GM19351 (cell line): Measurements from ENCODE around the gene OR1J1.

Experiments
- ATAC-seq: cut with Tn5 transposase; IDR thresholded peaks from one replicate; pipeline ENCODE4 v1.9.1; 2021; ENCODE audit warnings: mild to moderate bottlenecking, moderate library complexity; ENCODE audit not compliant: unreplicated experiment

OR1J1 gene

GRCh38 chr9:122477826-122478225 is at the start of gene OR1J1:
TSS of gene OR1J1 (minus strand) at chr9:122477926. CDS start at chr9:122477926, 0 bp downstream.
- ATAC-seq, result no peak

- ATAC-seq, result no peak
Observed at GRCh38 chr9:122527193-122527592, 49.5 kb upstream of the OR1J1 start, which contains the start of gene OR1N1. TSS of gene OR1N1 (minus strand) at chr9:122527293. CDS start at chr9:122527293, 0 bp downstream.

DNA sequence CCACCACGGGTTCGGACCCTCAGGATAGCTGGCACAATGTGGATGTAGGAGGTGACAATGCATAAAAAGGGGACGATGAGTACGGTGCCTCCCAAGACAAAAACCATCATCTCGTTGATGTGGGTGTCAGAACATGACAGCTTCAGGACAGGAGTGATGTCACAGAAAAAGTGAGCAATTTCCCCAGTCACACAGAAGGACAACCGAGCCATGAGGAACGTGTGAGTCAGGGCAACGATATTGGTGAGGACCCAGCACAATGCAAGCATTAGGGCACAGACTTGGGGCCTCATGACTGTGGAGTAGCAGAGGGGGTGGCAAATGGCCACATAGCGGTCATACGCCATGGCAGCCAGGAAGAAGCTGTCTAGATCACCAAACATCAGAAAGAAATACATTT is 48.9 kb upstream of the OR1J1 start:
- ATAC-seq, result no peak

- ATAC-seq, result no peak
Observed at GRCh38 chr9:122519376-122519775, 41.6 kb upstream of the OR1J1 start.

- ATAC-seq, result no peak
Observed at GRCh38 chr9:122518841-122519240, 41.1 kb upstream of the OR1J1 start, which contains the start of gene OR1J4. TSS of gene OR1J4 (plus strand) at chr9:122519141. CDS start at chr9:122519141, 0 bp downstream.

- no peak for ATAC-seq
Observed at GRCh38 chr9:122518226-122518625, 40.5 kb upstream of the OR1J1 start.

GRCh38 chr9:122510502-122510901 is 32.8 kb upstream of the OR1J1 start, which contains the start of gene OR1J2:
TSS of gene OR1J2 (plus strand) at chr9:122510802. CDS start at chr9:122510802, 0 bp downstream.
- no peak for ATAC-seq

GRCh38 chr9:122506964-122507363 is 29.2 kb upstream of the OR1J1 start:
- ATAC-seq, result no peak

- ATAC-seq, result peak; percentile 79
Observed at GRCh38 chr9:122498883-122499288, 21.2 kb upstream of the OR1J1 start.

GRCh38 chr9:122479062-122479461 is 1.3 kb upstream of the OR1J1 start:
- no peak for ATAC-seq

- no peak for ATAC-seq
Observed at GRCh38 chr9:122477346-122477745, 380 bp downstream of the OR1J1 start.

- ATAC-seq, result no peak
Observed at GRCh38 chr9:122475717-122476116, 2.0 kb downstream of the OR1J1 start.

DNA sequence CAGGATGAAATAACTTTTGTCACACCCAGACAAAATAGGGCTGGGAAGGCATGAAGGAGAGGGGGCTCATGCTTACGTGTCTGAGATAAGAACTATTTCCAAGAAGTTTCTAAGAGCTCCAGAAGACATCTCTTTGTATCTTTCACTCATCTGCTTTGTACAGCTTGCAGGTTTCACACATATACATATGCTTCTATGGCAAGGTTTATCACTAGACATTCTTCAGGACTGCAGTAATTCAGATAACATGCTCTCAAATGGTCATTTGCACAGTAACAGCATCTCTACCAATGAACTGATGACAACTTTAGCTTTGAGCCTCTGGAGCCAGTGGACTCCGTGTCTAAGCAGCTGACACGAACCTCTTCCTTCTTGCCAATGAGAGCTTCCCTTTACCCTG is 3.2 kb downstream of the OR1J1 start:
- ATAC-seq, result no peak

GRCh38 chr9:122468735-122469134 is 9.0 kb downstream of the OR1J1 start:
- no peak for ATAC-seq

GRCh38 chr9:122466456-122466855 is 11.3 kb downstream of the OR1J1 start:
- ATAC-seq, result no peak

DNA sequence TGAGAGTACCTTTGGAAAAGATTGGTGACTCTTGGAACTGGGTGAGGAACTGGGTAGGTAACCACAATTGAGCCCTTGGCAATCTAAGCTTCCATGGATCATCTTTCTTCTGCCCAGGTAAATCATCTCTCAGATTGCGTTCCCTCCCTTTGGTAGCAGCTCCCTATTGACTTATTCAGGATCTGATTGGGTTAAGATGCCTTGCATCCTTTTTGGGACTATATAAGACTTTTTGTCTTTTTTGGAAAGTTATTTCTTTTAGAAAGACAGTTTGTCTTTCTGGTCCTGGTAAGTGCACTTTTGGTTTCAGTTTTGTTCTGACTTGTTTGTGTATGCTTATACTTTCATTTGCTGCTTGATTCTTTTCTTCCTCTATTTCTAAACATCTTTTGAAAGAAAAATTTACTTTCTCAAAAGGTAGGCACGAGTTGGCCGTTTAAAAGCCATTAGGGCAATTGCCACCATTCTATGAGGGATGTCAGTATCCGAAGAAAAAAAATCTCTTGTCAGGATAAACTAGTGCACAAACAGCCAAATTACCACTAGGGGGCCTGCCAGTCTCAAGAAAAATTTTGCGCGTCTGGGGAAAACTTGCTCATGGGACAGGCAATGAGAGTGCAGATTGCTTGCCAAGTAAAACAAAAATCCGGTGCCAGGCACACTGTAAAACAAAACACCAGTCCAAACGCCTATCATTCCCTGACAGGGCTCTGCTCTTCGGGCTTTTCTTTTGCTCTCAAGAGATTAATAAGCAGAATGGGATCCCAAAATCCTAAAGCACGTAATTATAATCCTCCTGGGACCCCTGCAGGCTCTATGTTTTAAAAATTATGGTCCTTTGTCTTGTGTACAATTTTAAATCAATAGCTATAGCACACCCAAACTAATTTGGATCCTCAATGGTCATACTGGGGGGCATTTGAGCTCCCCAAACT is 12.8 kb downstream of the OR1J1 start:
- peak; percentile 80 for ATAC-seq

GRCh38 chr9:122463828-122464632 is 13.7 kb downstream of the OR1J1 start:
- peak; percentile 61 for ATAC-seq

DNA sequence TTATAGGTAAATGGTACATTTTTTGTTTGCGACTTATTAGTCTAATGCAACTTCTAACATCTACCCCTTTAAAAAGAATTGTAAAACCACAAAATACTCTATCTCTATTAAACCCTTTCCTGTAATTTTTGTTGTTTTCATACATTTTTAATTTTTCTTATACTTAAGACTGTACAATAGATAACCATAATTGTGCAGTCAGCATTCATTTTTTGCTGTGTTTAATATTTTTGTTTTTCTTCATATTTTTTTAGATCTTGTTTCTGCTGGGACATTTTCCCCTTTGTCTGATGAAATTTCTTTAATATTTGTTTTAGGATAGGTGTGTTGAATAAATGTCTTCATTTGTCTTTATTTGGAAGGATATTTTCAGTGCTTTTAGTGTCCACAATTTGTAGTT is 19.9 kb downstream of the OR1J1 start:
- ATAC-seq, result no peak

- no peak for ATAC-seq
Observed at GRCh38 chr9:122456123-122456522, 21.6 kb downstream of the OR1J1 start.

- no peak for ATAC-seq
Observed at GRCh38 chr9:122453677-122454135, 24.0 kb downstream of the OR1J1 start.

- no peak for ATAC-seq
Observed at GRCh38 chr9:122446819-122447484, 30.8 kb downstream of the OR1J1 start.
